Loucy (cell line): Measurements from ENCODE around the gene PDCD5.
A peak's percentile ranks its signal among the peaks of the same experiment; 100 is the strongest.
"Not testable (repeated sequence)": the region's sequence is repeated elsewhere in the genome, so short reads cannot be mapped to it uniquely, and the experiment has no call there.

ENCODE experiments used
- H2AFZ ChIP-seq: fragments of 200-600 bp; sonication (generic); 2 replicates; pipeline ENCODE4 v1.6.0; 2016; ENCODE audit warnings: antibody characterized with exemption, mild to moderate bottlenecking, low read length, moderate library complexity
- H3F3A ChIP-seq: fragments of 200-600 bp; 2 replicates; pipeline ENCODE4 v1.6.0; 2016; ENCODE audit warnings: antibody characterized with exemption, low read depth, mild to moderate bottlenecking
- H3K27me3 ChIP-seq: fragments of 200-600 bp; sonication (generic); 2 replicates; pipeline ENCODE4 v1.6.1; 2014; ENCODE audit warnings: low read length, mild to moderate bottlenecking; ENCODE audit not compliant: insufficient read depth, poor library complexity, severe bottlenecking
- H3K36me3 ChIP-seq: fragments of 200-600 bp; sonication (generic); 2 replicates; pipeline ENCODE4 v1.6.1; 2016; ENCODE audit warnings: low read length; ENCODE audit not compliant: insufficient read depth
- H3K4me1 ChIP-seq: fragments of 200-600 bp; sonication (generic); 2 replicates; pipeline ENCODE4 v1.5.1; 2014; ENCODE audit warnings: low read length, mild to moderate bottlenecking; ENCODE audit not compliant: insufficient read depth, poor library complexity, severe bottlenecking
- H3K4me2 ChIP-seq: fragments of 200-600 bp; sonication (generic); 2 replicates; pipeline ENCODE4 v1.6.0; 2014; ENCODE audit warnings: antibody characterized with exemption, low read length, low read depth, mild to moderate bottlenecking; ENCODE audit not compliant: poor library complexity, severe bottlenecking
- H3K4me3 ChIP-seq: fragments of 200-600 bp; sonication (generic); 2 replicates; pipeline ENCODE4 v1.5.1; 2014; ENCODE audit warnings: low read length, mild to moderate bottlenecking, mixed read lengths; ENCODE audit not compliant: poor library complexity, severe bottlenecking
- H3K79me2 ChIP-seq: fragments of 200-600 bp; sonication (generic); 2 replicates; pipeline ENCODE4 v1.6.1; 2014; ENCODE audit warnings: low read length; ENCODE audit not compliant: insufficient read depth
- H3K9ac ChIP-seq: fragments of 200-600 bp; sonication (generic); 2 replicates; pipeline ENCODE4 v1.6.0; 2014; ENCODE audit warnings: mild to moderate bottlenecking, low read depth, low read length, moderate library complexity; ENCODE audit not compliant: poor library complexity, severe bottlenecking
- H3K9me2 ChIP-seq: fragments of 200-600 bp; sonication (generic); replicated peaks from 2 replicates; pipeline ENCODE4 v1.6.1; 2016; ENCODE audit warnings: low read depth, low read length, mixed read lengths
- H3K9me3 ChIP-seq: fragments of 200-600 bp; sonication (generic); 2 replicates; pipeline ENCODE4 v1.6.1; 2014; ENCODE audit warnings: mild to moderate bottlenecking, antibody characterized with exemption, low read length, low read depth; ENCODE audit not compliant: insufficient read depth
- H4K20me1 ChIP-seq: fragments of 200-600 bp; sonication (generic); 2 replicates; pipeline ENCODE4 v1.6.0; 2014; ENCODE audit warnings: antibody characterized with exemption, low read length, mild to moderate bottlenecking; ENCODE audit not compliant: insufficient read depth, poor library complexity, severe bottlenecking
- EZH2phosphoT487 ChIP-seq: fragments of 200-600 bp; IDR thresholded peaks from 2 replicates; pipeline ENCODE4 v1.6.1; 2018; ENCODE audit warnings: antibody characterized with exemption, mild to moderate bottlenecking, moderate library complexity, borderline replicate concordance
- TF ChIP-seq, protein P1 (sequence below): fragments of 200-600 bp; sonication (generic); conservative IDR thresholded peaks from 2 replicates; pipeline ENCODE4 v1.5.1; 2014; ENCODE audit warnings: mild to moderate bottlenecking, antibody characterized with exemption, low read length

PDCD5 gene

GRCh38 chr19:32576790-32577189 lies 4.2 kb upstream of the PDCD5 start:
- Histone ChIP-seq H3K9ac (no peak overlapping the region), H3K9me3 (no peaks in the 10 kb centered on the region), H3K9me2 (no peaks in the 10 kb centered on the region), H3K27me3 (no peaks in the 10 kb centered on the region), H3K4me1 (peaks cover 11% of the 10 kb centered on the region), H4K20me1 (peaks cover 5% of the 10 kb centered on the region), H3K36me3 (no peaks in the 10 kb centered on the region), H3F3A (peaks cover 4% of the 10 kb centered on the region; the same call in 1 of the 2 replicates), H3K4me2 (no peak overlapping the region), H2AFZ (no peak overlapping the region), H3K79me2 (peaks cover 8% of the 10 kb centered on the region), H3K4me3 (no peak overlapping the region)
- TF ChIP-seq, protein P1, sequence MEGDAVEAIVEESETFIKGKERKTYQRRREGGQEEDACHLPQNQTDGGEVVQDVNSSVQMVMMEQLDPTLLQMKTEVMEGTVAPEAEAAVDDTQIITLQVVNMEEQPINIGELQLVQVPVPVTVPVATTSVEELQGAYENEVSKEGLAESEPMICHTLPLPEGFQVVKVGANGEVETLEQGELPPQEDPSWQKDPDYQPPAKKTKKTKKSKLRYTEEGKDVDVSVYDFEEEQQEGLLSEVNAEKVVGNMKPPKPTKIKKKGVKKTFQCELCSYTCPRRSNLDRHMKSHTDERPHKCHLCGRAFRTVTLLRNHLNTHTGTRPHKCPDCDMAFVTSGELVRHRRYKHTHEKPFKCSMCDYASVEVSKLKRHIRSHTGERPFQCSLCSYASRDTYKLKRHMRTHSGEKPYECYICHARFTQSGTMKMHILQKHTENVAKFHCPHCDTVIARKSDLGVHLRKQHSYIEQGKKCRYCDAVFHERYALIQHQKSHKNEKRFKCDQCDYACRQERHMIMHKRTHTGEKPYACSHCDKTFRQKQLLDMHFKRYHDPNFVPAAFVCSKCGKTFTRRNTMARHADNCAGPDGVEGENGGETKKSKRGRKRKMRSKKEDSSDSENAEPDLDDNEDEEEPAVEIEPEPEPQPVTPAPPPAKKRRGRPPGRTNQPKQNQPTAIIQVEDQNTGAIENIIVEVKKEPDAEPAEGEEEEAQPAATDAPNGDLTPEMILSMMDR: no peak
- TF ChIP-seq EZH2phosphoT487: no peak

- peak overlapping the region; percentile 83 for H3K4me2 ChIP-seq
- H3K79me2 ChIP-seq: peaks cover 38% of the 10 kb centered on the region
- TF ChIP-seq, protein P1: no peak
- TF ChIP-seq EZH2phosphoT487: no peak
- peaks cover 9% of the 10 kb centered on the region; the same call in 1 of the 2 replicates for H3K36me3 ChIP-seq
- H3K27me3 ChIP-seq: no peaks in the 10 kb centered on the region
- peaks cover 35% of the 10 kb centered on the region for H3K4me1 ChIP-seq
- no peaks in the 10 kb centered on the region for H3K9me3 ChIP-seq
- peak overlapping the region; percentile 100 for H2AFZ ChIP-seq
- H4K20me1 ChIP-seq: peaks cover 28% of the 10 kb centered on the region
- H3K4me3 ChIP-seq: peak overlapping the region; percentile 96
- H3K9me2 ChIP-seq: no peaks in the 10 kb centered on the region
- peak overlapping the region; percentile 71 for H3K9ac ChIP-seq
- no peaks in the 10 kb centered on the region; the same call in 1 of the 2 replicates for H3F3A ChIP-seq
Measured at GRCh38 chr19:32580353-32580900, 563 bp upstream of the PDCD5 start.

- H4K20me1 ChIP-seq: peaks cover 32% of the 10 kb centered on the region
- H3K79me2 ChIP-seq: peaks cover 38% of the 10 kb centered on the region
- H3K27me3 ChIP-seq: no peaks in the 10 kb centered on the region
- peak overlapping the region; percentile 96 for H3K4me3 ChIP-seq
- peak overlapping the region; percentile 91 for H3K9ac ChIP-seq
- H3K9me2 ChIP-seq: no peaks in the 10 kb centered on the region
- H2AFZ ChIP-seq: peak overlapping the region; percentile 87
- no peaks in the 10 kb centered on the region for H3K9me3 ChIP-seq
- H3K4me1 ChIP-seq: peaks cover 48% of the 10 kb centered on the region
- H3K4me2 ChIP-seq: peak overlapping the region; percentile 77
- TF ChIP-seq, protein P1: no peak
- H3F3A ChIP-seq: peaks cover 6% of the 10 kb centered on the region; the same call in 1 of the 2 replicates
- peaks cover 18% of the 10 kb centered on the region; the same call in 1 of the 2 replicates for H3K36me3 ChIP-seq
Measured at GRCh38 chr19:32581705-32582179, 752 bp downstream of the PDCD5 start.

GRCh38 chr19:32587747-32588504 lies 6.9 kb downstream of the PDCD5 start:
- not testable (repeated sequence) for H3K9me2 ChIP-seq, H2AFZ ChIP-seq, H3K9ac ChIP-seq, H3K4me2 ChIP-seq, H3K27me3 ChIP-seq, H3K9me3 ChIP-seq, H3K4me3 ChIP-seq
- peaks cover 16% of the 10 kb centered on the region for H4K20me1 ChIP-seq
- 0 out of 2 replicates have a peak, but pooled peaks cover 11% of the 10 kb centered on the region for H3F3A ChIP-seq
- H3K36me3 ChIP-seq: peaks cover 18% of the 10 kb centered on the region; the same call in 1 of the 2 replicates
- H3K4me1 ChIP-seq: peaks cover 40% of the 10 kb centered on the region
- H3K79me2 ChIP-seq: peaks cover 19% of the 10 kb centered on the region
